NCI-H2196 treated with DMSO at 0.1 percent for 48 hours (cell line): ENCODE measurements around the gene TMOD2.

Experiments
- DNase-seq: peaks from one replicate; lab custom pipeline; 2025; ENCODE audit not compliant: unreplicated experiment; lab: John Stamatoyannopoulos, UW

Gene TMOD2

DNA sequence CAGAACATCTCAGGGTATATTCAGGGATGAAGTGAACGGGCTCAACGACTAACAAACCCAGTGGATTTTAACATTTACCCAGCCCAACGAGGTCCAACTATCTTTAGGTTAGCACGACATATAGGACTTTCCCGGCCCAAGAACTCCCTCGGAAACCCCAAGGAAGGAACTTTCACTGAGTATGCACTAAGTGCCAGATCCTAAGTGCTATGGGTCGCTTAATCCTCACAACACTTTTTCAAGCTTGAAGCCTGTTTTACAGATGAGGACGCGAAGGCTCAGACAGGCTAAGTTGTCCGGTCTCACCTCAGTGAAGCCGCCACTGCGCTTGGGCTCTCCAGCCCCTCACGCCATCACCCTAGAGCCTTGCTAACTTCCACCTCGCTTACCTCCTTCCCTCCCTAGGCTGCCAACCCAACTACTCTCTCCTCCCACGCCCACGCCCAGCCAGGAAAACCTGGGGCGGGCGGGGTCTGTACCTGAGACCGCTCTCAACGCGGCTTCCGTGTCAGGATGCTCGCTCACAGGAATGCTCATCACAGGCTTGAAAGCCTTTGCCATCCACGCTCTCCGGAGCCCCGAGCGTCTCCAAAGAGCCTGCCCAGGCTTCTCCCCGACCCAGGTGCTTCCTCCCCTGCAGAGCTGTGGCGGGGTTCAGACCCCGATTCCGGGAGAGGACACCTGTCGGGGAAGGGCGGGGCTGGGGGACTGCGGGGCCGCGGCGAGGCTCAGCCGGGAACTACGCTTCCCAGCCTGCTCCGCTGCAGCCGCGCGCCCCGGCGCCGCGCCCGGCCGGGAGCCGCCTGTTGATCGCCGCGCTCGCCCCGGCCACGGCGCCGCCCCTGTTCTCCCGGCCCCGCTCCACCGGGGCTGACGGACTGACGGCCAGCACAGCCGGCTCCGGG, at the start of gene TMOD2:
TSS of gene TMOD2 (plus strand) at position 806 of the 905 bp plus-strand sequence. CDS start 14,845 bp downstream, outside the sequence.
- DNase-seq: peak; percentile 5

DNA sequence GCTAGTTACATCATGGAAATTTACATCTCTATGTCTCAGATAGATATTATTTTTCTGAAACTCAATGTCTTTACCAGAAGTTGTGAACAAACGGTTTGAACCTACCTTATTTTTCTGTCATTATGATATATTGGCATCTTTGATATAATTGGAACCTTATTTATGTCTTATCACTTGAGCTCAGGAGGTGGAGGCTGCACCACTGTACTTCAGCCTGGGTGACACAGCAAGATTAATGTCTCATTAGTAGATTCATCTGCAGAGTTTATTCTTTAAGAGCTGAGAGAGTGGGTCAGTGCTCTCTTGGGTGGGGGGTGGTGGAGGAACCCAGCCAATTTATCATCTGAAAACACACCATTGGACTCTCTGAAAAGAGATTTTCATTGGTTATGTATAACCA, 48.7 kb upstream of the TMOD2 start:
- no peak for DNase-seq

DNA sequence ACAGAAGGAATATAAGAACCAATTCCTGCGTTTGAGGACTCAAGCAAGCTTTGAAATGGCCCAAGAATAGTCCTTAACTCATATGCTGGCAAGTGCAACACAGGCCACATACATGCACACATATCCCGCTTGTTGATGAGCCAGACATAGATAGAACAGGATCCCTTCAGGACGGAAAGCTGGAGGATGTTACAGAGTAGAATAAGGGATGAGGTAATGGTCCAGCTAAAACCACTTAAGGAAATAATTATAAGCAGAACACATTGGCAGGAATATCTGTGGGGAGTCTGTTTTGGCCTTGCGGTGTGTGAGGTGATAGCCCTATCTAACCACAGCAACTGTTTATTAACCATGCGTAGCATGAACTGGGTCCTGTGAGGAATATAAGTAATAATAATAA, 45.1 kb upstream of the TMOD2 start:
- no peak for DNase-seq

DNA sequence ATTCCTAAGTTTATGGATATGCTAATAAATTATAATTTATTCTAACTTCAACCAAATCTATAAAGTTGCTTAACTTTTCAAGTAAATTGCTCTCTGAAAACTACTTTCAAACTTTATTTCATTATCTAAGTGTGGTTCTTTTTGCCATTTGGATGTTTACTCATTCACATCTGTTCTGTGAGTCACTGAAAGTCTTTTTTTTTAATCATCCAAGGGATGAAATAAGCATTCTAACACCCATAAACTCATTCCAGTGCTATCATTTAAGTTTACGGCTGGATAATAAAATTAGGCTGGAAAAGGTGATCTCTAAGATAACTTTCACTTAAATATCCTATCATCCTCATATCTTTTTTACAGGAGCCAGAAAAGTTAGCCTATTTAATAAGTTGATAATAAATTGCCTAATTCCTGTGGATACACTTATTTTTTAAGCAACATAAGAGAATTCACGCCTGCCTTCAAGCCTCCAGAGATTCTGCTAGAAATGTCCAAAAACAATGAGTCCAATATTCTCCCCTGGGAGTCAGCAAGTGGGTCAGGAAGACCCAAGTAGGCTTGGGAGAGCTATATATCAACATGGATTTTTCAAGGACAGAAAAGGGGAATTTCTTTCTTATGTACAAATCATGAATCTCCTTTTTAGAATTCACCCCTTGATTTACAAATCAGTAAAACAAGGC, 44.3 kb upstream of the TMOD2 start:
- no peak for DNase-seq

DNA sequence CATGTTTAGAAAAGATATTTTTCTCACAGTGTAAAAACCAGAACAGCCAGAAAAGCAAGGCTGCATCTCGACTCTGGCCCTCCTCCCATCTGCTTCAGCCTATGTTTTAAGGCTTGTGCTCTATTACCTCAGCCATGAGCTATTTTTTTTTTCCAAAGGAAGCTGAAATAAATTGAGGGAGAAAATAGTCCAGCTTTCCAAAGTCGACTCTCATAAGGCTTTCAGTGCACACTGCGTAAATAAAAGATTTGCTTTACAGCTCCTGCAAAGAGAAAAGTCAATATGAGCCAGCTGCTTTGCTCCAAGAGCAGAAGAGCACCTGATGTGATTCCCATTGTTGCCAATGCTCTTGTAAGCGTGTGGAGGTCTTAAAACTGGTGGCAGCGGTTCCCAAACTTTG, 43.4 kb upstream of the TMOD2 start:
- DNase-seq: no peak

DNA sequence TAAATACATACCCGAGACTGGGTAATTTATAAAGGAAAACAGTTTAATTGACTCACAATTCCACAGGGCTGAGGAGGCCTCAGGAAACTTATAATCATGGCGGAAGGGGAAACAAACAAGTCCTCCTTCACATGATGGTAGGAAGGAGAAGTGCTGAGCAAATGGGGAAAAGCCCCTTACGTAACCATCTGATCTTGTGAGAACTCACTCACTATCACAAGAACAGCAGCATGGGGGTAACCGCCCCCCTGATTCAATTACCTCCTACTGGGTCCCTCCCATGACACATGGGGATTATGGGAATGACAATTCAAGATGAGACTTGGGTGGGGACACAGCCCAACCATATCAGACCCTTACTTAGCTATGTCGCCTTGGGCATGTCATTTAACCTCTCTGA, 42.4 kb upstream of the TMOD2 start:
- DNase-seq: no peak

DNA sequence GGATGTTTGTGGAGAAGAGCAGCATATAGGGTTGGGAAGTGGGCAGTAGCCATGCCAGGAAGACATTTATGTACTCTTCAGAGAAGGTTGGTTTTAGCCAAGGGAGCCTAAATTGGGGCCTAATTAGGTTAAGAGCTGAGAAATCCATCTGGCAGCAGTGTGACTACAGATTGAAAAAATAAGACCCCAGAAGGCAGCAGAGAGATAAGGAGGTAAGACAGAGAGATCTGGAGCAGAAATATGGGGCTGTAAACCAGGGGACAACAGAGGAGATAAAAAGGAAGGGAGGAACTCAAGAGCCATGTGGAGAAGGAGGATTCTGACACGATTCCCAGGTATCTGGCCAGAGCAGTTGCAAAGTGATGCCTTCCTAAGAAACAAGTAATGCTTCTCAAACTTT, 37.2 kb upstream of the TMOD2 start:
- DNase-seq: no peak

DNA sequence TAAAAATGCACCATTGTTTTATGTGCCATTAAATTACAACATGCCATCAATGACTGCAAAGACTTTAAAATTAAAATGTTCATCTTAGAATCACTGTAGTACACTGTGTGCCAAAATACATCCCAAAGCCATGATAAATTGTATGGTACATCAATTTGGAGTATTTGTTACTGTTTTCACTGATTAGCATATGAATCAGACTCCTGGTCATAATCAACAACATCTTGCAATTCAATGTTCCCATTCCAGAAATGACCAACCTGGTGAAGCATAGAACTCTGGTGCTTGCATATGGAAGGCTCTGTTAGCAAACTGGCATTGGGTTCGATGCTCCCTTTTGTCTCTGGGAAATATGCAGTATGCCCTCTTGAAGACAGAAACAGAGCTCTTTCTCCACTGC, 36.5 kb upstream of the TMOD2 start:
- DNase-seq: no peak

DNA sequence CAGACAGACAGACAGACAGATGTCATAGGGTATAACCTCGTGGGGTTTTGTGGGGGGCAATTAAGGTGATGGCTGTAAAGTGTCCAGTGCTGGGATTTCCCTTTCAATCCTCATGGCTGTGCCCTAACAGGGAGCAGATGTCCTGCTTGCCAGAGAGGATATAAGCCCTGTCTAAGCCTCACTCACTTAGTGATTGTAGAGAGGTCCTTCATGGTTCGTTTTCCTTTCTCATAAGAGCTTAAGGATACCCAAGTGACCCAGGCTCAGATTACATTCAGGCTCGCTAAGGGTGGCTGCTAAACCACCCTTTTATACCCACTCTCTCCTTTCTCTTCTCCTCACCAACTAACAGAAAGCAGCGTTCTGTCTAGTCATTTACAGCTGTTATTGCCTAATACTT, 33.2 kb upstream of the TMOD2 start:
- no peak for DNase-seq

DNA sequence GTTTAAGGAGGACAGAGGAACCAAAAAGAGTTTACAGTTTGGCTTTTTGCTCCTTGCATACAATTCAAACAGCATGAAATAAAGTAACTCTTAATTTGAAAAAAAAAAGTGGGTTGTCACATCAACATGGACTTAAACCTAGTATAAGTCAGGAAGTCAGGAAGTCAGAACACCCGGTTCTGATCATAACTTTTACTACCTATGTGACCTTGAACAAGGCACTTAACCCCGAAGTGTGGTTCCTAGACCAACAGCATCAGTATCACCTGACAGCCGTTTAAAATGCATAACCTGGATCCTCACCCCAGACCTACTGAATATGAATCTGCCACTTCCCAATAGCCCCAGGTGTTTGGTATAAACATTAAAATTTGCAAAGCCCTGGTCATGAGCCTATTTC, 32.7 kb upstream of the TMOD2 start:
- no peak for DNase-seq

DNA sequence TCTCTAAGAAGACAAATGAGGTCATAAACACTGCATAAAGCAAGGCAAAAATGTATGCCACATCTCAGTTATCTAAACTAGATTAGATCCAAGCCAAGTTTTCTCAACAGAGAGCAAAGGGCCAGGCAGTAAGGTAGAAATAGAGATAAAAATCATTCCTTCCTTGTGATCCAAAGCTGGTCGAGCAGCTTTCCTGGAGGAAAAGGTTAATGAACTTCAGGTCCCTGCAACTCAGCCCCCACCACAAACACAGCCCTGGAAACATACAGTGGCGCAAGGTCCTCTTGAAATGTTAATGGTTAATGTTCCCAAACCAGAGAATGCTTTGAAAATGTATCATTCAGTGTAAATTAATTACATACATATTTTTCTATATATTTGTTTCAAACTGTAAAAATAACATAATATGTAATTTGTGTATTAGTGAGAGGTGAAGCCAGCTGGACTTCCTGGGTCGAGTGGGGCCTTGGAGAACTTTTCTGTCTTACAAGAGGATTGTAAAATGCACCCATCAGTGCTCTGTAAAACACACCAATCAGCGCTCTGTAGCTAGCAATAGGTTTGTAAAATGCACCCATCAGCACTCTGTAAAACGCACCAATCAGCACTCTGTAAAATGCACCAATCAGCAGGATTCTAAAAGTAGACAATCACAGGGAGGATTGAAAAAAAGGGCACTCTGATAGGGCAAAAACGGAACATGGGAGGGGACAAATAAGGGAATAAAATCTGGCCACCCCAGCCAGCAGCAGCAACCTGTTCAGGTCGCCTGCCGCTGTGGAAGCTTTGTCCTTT, 31.0 kb upstream of the TMOD2 start:
- no peak for DNase-seq

DNA sequence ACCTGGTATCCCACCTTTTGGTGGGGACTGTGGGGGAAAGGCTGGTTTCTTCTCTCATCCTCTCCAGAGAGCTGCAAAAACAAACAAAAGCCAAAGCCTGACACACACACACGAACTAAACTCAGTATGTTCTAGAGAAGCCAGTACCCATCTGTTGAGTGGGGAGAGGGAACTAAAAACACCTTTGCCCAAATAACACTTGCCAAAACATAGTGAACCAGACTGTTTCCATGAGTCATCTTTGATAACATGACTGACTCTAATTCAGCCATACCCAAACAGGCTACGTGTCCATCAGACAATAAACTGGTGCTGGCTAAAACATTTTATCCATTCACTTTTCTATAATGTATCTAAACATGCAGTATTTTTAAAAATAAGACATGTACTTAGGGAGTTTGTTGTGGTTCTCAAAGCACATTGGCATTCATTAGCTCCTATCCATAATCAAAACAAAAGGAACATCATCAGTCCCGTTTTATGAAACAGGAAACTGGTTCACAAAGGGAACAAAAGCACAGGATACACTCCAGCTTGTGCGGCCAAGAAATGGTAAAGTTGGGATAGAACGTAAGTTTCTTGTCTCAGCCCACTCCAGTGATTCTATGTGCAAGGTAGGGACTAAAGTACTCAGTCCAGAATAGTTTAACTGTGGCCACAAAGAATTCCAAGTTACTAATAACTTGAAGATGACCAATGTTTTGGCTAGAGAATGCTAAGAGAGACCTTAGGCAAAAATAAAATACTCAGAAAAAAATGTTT, 30.0 kb upstream of the TMOD2 start:
- no peak for DNase-seq

DNA sequence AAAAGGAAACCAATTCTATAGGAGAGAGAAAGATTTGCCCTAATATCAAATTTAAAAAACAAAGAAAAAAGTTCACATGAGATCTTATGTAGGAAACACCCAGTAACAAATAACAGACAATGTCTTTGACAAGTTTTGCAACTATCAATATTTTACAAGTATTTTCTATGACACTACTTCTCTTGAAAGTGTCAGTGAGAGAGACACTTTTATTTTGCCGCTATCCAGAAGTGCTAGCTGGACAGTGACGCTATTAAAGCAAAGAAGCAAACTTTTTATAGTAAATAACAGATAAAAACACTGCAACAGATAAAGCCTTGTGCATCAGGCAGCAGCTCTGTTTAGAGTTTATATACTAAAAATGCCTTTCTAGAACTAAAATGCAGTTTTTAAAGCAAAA, 27.2 kb upstream of the TMOD2 start:
- DNase-seq: no peak

DNA sequence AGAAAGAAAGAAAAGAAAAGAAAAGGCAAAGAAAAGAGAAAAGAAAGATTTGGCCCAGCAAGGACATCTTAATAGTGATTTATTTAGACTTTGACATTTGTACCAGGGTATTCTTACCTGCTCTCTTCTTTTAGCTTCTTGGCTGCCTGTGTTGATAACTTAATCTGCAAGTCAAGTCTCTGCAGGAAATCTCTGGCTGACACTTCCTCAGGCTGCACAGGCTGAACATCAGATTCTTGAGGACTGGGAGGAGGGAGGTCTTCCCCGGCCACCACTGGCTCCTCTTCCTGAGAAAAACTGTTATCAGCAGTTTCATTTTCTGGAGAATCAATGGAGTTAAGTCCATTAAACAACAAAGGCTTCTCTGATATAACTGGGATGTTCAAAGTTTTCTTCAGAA, 26.7 kb upstream of the TMOD2 start:
- DNase-seq: no peak

DNA sequence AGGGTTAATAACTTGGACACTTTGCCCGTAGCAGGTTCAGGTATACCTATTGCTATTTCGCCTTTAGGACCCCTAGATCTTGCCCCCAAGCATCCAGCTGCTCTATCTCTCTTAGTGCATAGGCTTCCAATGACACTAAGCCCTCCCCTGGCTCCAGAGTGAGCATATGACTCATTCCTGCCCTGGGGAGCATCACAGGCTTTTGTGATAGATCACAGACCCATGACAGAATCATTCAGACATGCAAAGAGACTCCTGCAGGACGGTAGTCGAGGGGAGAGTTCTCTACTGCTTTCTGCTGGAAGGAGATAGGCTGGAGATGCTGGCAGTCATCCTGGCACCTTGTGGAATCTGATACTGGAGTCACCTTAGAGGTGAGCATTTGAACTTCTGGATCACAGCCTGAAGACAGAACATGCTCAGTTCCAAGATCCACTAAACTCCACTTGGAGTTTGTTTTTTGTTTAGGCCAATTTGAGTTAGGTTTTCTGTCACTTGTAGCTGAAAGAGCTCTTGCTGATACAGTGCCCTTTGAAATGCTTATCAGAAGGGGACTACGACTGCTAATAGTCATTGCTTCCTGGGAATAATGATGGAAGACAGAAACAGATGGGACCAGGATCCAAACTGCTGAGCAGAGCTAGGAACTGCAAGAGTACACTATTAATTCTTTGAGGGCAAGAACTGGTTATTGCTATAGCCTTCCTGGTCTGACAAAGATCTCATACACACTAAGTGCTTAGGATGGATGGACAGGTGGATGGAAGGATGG, 24.9 kb upstream of the TMOD2 start:
- DNase-seq: peak; percentile 13

DNA sequence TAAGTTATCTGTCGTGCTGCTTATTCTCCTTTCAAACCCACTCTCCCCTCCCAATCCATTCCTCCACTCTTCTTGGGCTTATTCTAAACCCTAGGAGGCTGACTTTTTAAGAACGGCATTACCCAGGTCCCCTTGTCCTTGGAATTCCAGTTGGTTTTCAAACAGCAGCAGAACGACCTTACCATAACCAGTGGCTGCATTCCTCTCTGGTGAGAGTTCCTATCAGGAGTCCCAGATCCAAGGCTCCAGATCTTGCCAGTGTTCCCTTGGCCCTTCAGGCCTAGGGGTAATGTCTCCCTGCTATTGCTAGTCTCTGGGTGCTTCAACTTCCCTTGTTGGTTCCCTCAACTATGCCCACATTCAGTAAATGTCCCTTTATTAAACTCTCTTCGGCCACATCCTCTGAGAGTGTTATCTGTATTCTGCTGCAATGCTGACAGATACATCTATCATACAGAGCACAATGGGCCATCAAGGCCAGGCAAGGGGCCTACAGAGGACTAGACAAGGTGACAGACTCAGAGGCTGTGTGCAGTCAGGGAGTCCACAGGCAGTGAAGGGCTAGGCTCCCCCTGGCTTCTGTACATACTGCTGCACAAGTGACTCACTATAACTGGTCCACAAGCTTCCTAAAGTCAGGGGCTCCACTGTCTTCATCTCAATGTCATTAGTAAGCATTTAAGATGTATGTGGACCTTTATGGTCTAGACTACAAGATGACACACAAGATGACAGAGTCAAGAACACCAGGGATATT, 24.1 kb upstream of the TMOD2 start:
- no peak for DNase-seq

DNA sequence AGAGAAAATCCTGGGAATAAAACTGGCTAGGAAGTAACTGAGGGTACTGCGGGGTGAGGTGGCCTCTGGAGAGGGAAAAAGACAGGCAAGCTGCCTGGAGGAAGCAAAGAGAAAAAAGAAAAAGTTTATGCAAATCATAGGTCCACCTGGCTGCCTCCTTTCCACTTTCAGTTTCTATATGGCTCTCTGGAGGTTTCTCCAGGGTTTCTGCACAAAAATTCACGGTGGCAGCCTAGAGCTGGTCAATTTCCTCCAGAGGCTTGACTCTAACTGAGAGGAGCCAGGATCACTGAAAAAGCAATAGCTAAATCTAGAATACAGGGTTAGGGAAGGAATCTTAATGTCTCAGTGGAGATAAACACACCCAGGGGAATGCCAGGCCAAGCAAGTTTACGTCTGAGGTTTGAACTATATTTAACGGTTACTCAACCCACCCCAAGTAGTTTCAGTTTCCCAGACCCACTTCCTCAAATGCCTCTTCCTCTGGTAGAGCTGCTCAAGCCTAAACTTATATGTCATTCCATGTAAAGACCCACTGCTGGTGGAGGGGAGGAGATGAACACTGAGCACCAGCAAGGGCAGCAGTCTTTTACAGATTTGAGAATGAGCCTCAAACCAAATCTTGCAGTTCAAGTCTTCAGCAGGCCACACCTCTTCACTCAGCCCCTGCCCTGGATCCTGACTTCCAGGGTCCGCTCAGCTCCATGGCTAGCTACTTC, 19.7 kb upstream of the TMOD2 start:
- DNase-seq: no peak

DNA sequence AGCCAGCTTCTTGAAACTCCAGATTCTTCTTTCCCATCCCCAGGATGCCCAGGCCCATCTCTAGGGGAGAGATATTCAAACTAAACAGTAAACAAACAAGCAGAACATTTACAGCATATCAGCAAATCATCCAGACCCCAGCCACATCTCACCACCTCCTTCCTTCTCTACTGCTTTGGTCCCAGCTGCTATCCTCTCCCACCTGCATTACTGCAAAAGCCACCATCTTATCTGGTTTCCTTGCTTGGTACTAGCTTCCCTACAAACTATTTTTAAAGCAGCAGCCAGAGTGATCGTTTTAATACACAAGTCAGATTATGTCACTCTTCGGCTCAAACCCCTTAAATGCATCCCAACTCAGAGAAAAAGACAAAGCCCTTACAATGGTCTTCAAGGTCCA, 18.8 kb upstream of the TMOD2 start:
- no peak for DNase-seq
